Lower leg skin (tissue), 4 donors: ENCODE results near the gene STK17B. TPM values are rescaled to one million over a fixed set of nuclear protein-coding genes. Genes with fewer than 3 reads are reported as not detected.
A peak's percentile ranks its signal among the peaks of the same experiment; 100 is the strongest.

Experiments used
- DNase-seq, 2 donors: peaks; one replicate each; pipeline ENCODE4 v3.0.0-alpha.2; 2019; ENCODE audit warnings: low spot score in 2 of 2
- H3K4me3 ChIP-seq: fragments of 200-600 bp; sonication (generic); 2 replicates; pipeline ENCODE4 v1.5.1; 2017; ENCODE audit warnings: mild to moderate bottlenecking, low read depth; ENCODE audit not compliant: poor library complexity, severe bottlenecking
- POLR2A ChIP-seq, 2 donors: fragments of 450-650 bp; IDR thresholded peaks; one replicate each; pipeline ENCODE4 v1.6.1; 2016 to 2017; ENCODE audit warnings: antibody characterized with exemption in 2 of 2, mild to moderate bottlenecking in 1 of 2, moderate library complexity in 1 of 2
- WGBS, 2 donors: methylation state at CpG; one replicate each; pipeline ENCODE4 v1.1.5; 2018; 5-methylcytosine and 5-hydroxymethylcytosine counted together
- intact Hi-C: fragments of 100-400 bp; cut with DNase I; formaldehyde crosslinking; loops from one replicate; pipeline ENCODE4 v1.15.0; 2023; ENCODE audit warnings: low total_unique reads
- total RNA-seq, 4 donors: library from RNA; depleted of rRNA; stranded (reverse); fragments of >200 nt; gene quantifications; one replicate each; pipeline ENCODE4 v1.1.0, GENCODE V29; 2016
- TF ChIP-seq, protein P1 (sequence below), 3 donors: fragments of 450-650 bp; IDR thresholded peaks; one replicate each; pipeline ENCODE4 v1.5.1; 2016; ENCODE audit warnings: antibody characterized with exemption in 3 of 3, mild to moderate bottlenecking in 3 of 3, moderate library complexity in 2 of 3

STK17B gene
- total RNA-seq, 4 donors from 2014 or later: 25.4 to 42.0 (median 35.5) TPM

DNA sequence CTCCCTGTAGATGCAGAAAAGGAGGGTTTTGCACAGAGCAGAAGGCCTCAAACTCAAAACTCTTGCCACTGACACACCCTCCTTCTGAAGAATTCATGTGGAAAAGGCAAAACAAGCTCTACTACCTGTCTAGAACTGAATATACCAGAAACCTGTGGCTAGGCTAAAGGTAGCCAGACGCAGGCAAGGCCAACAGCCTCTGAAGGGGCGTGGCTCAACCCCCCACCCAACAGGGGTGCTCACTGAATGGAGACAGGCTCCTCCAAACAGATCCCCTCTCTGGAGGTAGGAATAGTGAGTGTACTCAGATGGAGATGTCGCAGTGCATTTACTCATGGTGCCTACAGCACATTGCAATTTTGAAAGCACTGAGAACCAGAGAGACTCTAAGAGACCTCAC lies 3.0 kb upstream of the STK17B start:
- no peak for DNase-seq
- TF ChIP-seq POLR2A (IDR thresholded peaks at IDR 0.05): no peak
- TF ChIP-seq, protein P1, sequence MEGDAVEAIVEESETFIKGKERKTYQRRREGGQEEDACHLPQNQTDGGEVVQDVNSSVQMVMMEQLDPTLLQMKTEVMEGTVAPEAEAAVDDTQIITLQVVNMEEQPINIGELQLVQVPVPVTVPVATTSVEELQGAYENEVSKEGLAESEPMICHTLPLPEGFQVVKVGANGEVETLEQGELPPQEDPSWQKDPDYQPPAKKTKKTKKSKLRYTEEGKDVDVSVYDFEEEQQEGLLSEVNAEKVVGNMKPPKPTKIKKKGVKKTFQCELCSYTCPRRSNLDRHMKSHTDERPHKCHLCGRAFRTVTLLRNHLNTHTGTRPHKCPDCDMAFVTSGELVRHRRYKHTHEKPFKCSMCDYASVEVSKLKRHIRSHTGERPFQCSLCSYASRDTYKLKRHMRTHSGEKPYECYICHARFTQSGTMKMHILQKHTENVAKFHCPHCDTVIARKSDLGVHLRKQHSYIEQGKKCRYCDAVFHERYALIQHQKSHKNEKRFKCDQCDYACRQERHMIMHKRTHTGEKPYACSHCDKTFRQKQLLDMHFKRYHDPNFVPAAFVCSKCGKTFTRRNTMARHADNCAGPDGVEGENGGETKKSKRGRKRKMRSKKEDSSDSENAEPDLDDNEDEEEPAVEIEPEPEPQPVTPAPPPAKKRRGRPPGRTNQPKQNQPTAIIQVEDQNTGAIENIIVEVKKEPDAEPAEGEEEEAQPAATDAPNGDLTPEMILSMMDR (IDR thresholded peaks at IDR 0.05): no peak
- WGBS, 2 donors: 97 to 100% methylated on average over 3 of the region's 3 CpGs
- no peak overlapping the region for H3K4me3 ChIP-seq
- intact Hi-C loops: no loop called here

DNA sequence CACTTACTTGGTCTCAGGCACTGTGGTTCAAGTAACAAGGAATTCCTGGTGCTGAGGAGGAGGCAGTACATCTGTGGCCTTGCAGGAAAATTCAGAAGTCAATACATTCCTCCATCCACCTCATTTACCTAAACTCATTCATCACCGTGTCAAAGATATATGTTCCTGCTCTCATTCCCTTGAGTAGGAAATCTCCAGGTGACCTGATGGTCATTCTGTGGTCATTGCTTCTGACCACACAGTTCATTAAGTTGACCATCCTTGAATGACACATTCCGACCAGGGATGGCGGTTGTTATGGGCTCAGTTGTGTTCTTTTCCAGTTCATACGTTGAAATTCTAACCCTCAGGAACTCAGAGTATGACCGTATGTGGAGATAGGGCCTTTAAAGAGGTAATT lies 2.1 kb upstream of the STK17B start:
- WGBS, 2 donors: 93 to 98% methylated on average over 5 of the region's 5 CpGs
- H3K4me3 ChIP-seq: no peak overlapping the region
- intact Hi-C loops: no loop called here
- TF ChIP-seq, protein P1 (IDR thresholded peaks at IDR 0.05): no peak
- no peak for TF ChIP-seq POLR2A (IDR thresholded peaks at IDR 0.05)
- no peak for DNase-seq

DNA sequence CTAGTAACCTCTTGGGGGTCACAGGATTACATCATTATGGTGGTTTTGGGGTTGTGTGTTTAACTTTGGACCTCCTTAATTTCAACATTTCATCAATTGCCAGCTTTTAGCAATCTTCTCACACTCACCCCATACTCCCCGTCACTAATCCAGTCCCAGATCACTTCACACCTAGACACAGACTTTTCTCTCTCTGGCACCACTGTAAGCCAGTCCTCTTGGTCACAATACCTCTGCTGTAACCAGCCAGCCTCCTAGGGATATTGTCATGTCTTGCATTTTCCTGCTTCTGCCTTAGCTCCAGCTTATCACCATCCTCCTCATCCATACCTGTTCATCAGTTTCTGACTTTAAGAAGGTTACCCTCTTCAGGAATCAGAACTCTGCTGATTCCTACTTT lies 1.6 kb upstream of the STK17B start:
- WGBS, 2 donors: 86 to 93% methylated on average over 1 of the region's 1 CpG
- no peak for TF ChIP-seq POLR2A (IDR thresholded peaks at IDR 0.05)
- TF ChIP-seq, protein P1 (IDR thresholded peaks at IDR 0.05): no peak
- no peak for DNase-seq
- intact Hi-C loops: no loop called here
- no peak overlapping the region for H3K4me3 ChIP-seq

DNA sequence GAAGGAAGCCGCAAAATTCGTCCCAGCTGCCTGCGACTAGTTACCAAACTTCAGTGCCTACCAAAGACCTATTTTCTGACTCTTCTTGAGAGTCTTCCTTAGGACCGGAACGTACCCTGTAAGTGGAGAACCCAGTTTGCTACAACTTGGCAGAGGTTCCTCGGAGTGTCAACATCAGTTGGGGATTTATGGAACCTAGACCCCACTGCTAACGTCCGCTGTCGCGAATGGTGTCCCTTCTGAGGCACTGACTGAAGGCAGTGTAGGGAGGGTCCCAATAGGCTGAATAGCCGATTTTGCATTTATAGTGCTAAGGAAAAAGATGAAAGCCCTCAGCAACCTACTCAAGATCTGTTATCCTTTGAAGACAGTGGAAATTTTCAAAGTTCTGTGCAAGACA lies 568 bp upstream of the STK17B start:
- 9 to 10% methylated on average over 11 of the region's 11 CpGs for WGBS, 2 donors
- no peak overlapping the region for H3K4me3 ChIP-seq
- intact Hi-C loops: no loop called here
- no peak for DNase-seq
- no peak for TF ChIP-seq POLR2A (IDR thresholded peaks at IDR 0.05)
- TF ChIP-seq, protein P1 (IDR thresholded peaks at IDR 0.05): no peak

DNA sequence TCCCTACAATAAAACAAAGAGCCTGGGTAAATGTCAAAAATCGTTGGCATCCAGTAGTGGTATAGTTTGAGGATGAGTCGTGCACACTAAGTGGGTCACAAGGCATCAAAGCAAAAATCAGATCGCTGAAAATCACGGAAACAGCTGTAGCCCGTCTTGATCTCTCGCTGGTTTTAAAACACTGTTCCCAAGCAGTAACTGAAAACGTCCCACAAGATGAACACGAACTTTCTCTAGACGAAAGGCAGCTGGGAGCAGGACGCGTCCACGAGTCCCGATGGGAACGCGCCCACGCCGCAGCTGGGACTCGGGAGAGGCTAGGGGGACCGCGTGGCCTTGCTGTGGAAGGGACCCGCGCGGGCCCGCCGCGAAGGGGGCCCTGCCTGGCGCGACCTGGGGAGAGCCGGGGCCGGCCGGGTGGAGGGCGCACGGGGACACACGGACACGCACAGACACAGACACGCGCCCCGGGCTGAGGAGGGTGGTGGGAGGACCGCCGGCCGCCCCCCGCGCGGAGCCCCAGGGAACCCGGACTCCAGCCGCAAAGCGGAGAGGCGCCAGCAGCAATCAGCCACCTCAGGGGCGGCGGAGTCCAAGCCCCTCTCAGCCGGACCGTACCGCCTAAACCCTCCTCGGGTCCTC lies 651 bp downstream of the STK17B start:
- DNase-seq: peak in 1 of 2 donors; percentile 23
- 0 to 2% methylated on average over 23 to 29 of the region's 54 CpGs for WGBS, 2 donors
- intact Hi-C loops: no loop called here
- peak overlapping the region; percentile 100 for H3K4me3 ChIP-seq
- no peak for TF ChIP-seq POLR2A (IDR thresholded peaks at IDR 0.05)
- TF ChIP-seq, protein P1 (IDR thresholded peaks at IDR 0.05): no peak

DNA sequence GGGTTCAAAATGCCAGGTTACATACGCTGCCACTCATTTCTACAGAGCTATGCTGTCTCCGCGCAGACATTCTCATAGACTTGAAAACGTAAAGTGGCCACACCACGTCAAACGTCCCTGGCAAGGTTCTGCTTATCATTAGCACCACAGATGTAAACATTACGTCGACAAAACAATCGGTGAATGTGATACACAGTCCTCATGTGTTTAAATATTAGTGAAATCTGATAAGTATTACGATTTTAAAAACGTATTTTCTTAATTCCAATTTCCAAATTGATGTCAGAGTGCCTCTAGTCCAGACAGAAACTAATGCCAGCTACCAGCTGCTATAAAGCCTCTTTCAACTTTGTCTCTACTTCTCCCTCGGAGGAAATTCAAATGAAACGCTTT lies 1.2 kb downstream of the STK17B start:
- TF ChIP-seq, protein P1 (IDR thresholded peaks at IDR 0.05): no peak
- TF ChIP-seq POLR2A (IDR thresholded peaks at IDR 0.05): no peak
- peak in 1 of 2 donors; percentile 56 for DNase-seq
- intact Hi-C loops: no loop called here
- WGBS, 2 donors: 1% methylated on average over 13 of the region's 13 CpGs
- peak overlapping the region; percentile 100 for H3K4me3 ChIP-seq
